GM19452 (cell line): ENCODE data around the gene RTRAF.

ENCODE experiments used
- ATAC-seq: cut with Tn5 transposase; IDR thresholded peaks from one replicate; pipeline ENCODE4 v1.9.1; 2021; ENCODE audit not compliant: unreplicated experiment

RTRAF gene

GRCh38 chr14:51989293-51990234 is at the start of gene RTRAF:
Gene RTRAF (plus strand): TSS chr14:51989546. CDS start chr14:51989640, 94 bp downstream.
- peak; percentile 86 for ATAC-seq

GRCh38 chr14:51939755-51940301 is 49.5 kb upstream of the RTRAF start:
- ATAC-seq, result no peak

- ATAC-seq, result no peak
Observed at GRCh38 chr14:51942971-51943370, 46.4 kb upstream of the RTRAF start.

DNA sequence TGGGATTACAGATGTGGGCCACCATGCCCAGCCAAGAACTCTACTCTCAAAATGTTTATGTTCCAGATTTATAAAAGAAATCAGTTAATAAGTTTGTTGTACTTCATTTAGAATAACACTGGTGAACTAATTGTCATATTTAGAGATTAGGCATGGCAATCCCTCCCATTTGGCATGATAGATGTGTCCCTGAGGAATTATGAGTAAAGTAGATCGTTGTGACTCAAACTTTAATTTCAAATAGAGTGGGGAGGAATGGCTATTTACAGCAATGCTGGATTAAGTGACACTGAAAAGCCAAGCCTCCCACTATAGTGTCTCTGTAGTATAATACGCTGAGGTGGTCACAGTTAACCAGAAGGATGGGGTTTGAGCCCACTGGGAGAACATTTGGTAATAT is 39.3 kb upstream of the RTRAF start:
- ATAC-seq, result no peak

DNA sequence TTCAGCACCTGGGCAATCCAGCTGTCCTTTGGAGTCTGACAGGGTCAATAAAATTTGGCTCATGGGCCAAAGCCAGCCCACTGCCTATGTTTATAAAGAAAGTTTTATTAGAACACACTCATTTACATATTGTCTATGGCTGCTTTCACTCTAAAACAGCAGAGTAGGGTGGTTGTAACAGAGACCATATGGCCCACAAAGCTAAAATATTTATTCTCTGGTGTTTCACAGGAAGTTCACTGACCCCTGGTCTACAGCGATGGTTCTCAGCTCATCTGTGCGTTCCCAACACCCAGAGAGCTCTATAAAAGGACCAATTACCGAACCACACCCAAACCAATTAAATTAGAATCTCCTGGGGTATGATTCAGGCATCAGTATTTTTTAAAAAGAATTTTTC is 37.7 kb upstream of the RTRAF start:
- no peak for ATAC-seq

DNA sequence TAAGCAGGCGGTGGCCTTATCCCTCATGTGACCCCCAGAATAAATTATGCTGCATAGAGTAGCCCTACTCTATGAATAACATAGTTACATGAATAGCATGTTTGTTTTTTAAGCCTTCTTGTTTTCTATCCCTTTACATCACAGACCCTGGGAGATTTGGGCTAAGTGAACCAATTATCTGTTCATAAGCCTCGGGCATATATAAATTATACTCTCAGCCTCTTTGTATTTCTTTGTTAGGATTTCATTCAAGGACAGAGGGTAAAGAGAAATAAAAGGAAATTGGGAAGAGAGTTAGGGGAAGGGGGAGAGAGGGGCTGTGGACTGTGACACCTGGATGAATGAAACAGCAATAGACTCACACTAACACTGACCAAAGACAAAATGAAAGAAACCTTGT is 35.3 kb upstream of the RTRAF start:
- ATAC-seq, result no peak

DNA sequence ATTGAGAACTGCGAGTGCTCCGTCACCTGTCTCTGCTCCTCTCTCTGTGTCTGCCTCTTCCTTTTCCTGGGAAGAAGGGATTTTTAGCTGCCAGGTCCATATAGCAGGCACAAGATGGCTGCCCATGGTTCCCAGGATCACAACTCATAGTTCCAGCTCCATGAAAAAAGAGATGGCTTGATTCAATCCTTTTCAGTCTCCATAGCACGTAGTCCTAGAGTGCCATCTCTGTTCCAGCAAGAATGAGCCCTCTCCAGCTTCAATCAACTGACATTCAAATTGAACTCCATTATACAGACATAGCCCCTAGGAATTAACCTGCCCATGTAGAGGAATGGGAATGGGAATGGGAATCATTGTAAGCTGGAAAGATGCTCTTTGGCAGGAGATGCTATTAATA is 34.7 kb upstream of the RTRAF start:
- ATAC-seq, result no peak

GRCh38 chr14:51957950-51958349 is 31.4 kb upstream of the RTRAF start:
- no peak for ATAC-seq

DNA sequence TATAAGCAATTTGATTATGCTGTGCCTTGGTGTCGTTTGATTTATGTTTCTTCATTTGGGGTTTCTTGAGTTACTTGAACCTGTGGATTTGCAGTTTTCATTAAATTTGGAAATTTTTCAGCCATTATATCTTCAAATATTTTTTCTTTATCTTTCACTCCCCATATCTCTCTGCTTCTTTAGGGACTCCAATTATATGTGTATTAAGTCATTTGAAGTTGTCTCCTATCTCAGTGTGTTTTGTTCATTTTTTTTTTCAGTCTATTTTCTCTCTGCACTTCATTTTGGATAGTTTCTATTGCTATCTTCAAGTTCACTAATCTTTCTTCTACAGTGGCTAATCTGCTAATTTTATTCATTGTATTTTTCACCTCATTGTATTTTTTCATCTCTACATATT is 29.4 kb upstream of the RTRAF start:
- ATAC-seq, result no peak

DNA sequence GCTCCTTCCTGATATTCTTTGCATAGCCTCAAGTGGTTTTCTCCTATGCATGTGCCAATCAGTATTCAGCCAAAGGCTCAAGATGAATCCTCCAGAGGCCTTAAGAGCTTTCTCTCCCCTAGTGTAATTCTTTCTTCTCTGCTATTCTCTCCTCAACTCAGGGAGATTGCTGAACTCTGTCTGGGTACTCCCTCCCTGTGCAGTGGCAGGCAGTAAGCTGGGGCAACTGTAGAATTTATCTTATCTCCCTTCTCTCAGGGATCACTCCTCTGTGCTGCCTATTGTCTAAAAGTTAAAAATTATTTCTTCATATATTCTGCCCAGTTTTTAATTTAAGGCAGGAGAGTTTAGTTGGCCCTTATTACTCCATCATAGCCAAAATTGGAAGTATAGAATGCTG is 28.5 kb upstream of the RTRAF start:
- no peak for ATAC-seq

- no peak for ATAC-seq
Observed at GRCh38 chr14:51962711-51963110, 26.6 kb upstream of the RTRAF start.

DNA sequence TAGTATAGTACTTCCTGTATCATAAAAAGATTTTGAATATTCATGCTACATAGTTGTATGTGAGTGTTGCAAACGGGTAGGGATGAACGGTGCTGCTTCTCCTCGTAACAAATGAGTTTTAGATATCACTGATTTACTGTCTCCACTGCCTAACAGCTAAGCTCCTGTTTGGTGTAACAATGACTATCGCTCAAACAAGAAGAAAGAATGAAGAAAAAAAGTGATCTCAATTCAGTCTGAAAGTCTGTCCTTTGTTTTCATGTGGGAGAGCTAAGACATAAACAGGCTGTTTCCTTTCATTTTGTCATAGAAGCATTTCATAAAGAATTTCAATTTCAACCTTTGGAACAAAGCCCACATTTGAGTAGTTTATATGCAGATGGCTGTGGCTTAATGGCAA is 26.1 kb upstream of the RTRAF start:
- no peak for ATAC-seq

GRCh38 chr14:51967521-51967920 is 21.8 kb upstream of the RTRAF start:
- no peak for ATAC-seq

GRCh38 chr14:51969852-51970540 is 19.4 kb upstream of the RTRAF start:
- no peak for ATAC-seq

DNA sequence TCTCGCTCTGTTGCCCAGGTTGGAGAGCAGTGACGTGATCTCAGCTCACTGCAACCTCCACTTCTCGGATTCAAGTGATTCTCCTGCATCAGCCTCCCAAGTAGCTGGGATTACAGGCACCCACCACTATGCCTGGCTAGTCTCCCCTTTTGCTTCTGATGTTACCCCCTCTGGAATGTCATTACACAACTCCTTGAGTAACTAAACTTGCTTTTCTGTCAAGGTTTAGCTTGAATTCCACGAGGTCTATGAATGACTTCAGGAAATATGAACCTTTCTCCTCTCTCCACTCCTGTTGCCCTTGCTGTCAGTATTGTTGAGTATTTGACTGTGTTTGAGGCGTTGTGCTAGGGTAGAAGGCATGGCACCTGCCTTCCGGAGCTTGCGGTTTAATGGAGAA is 16.8 kb upstream of the RTRAF start:
- ATAC-seq, result no peak

- no peak for ATAC-seq
Observed at GRCh38 chr14:51977075-51977474, 12.3 kb upstream of the RTRAF start.

GRCh38 chr14:51978681-51979085 is 10.7 kb upstream of the RTRAF start:
- no peak for ATAC-seq

DNA sequence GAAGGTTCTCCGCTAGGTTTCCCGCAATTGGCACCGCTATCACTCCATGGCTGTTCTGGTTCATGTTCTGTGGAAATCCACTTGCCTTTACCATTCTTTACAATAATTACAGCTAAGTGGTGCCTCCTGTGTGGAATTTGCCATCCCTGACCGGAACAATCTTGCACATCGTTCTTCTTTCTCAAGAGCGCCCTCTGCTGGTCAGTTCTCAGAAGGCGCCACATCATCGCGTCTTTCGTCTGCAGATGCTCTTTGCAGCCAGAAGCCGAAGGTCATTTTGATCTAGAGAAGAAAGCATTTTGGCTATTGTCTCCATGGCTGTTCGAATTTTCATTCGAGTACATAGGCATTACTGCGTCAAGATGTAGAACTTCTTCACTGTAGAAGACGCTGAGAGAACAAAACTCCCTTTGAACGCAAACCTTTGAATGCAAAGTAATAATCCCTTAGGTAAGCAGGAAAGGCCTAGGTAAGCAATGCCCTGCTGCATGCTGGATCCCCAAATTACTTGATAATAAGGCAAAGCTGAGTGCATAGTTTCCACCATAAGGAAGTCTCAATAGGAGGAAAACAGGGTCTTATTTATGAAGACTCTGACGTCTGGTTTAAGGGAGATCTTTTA is 10.1 kb upstream of the RTRAF start:
- no peak for ATAC-seq

DNA sequence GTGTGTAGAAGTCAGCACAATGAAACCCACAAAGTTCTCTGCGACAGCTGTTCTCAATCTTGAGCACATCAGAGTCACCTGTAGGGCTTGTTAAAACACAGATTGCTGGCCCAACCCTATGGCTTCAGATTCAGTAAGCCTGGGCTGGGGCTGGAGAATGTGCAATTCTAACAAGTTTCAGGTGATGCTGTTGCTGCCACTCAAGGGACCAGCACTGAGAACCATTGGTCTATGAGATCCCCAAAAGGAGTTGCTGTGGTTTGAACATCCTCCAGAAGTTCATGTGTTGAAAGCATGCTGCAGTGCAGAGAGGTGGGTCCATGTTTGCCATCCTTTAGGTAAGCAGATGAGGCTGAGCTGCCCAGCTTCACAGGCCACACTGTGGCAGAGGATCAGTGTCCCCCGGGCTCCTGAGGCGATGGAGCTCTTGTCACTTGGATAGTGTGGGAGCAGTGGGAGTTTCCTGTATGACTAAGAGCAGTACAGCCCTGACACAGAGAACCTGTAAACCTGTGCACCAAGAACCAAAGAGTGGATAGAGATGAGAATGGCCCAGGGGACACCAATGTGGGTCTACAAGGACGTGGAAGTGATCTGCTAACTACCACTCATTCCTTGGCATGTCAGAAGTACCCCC is 8.0 kb upstream of the RTRAF start:
- ATAC-seq, result no peak

- no peak for ATAC-seq
Observed at GRCh38 chr14:51988221-51988620, 1.1 kb upstream of the RTRAF start.

DNA sequence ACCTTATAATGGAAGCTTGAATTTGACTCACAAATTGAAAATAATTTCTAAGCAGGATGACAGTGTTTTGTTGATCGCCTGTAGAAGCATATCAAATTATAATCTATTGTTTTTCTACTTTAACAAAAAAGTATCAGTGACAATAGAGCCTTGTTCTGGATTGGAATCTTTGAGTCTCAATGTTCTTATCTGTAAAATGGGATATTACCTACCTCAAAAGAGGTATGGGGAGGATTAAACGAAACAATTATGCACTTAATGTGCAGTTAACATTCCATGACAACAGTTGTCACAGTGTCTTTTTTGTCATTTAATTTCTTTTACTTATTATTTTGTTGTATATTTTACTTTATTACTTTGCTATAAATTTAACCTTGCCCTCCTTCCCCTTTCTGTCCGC is 1.1 kb downstream of the RTRAF start:
- ATAC-seq, result no peak
